Lower lobe of right lung (tissue), 2 donors: ENCODE measurements around the gene LARP1. TPM values are rescaled to one million over a fixed set of nuclear protein-coding genes. Genes with fewer than 3 reads are reported as not detected.

Experiments used
- ATAC-seq, 2 donors: fragments of 200-7000 bp; cut with Tn5 transposase; one replicate each; pipeline ENCODE4 v1.9.1; 2020 to 2022; ENCODE audit warnings: mild to moderate bottlenecking in 2 of 2, moderate library complexity in 2 of 2
- DNase-seq: peaks from one replicate; pipeline ENCODE4 v3.0.0-alpha.2; 2020
- H3K27ac ChIP-seq: fragments of 200-600 bp; one replicate; pipeline ENCODE4 v1.8.0; 2022
- H3K27me3 ChIP-seq: fragments of 200-600 bp; one replicate; pipeline ENCODE4 v1.8.0; 2022; ENCODE audit warnings: low read depth
- H3K36me3 ChIP-seq: fragments of 200-600 bp; one replicate; pipeline ENCODE4 v1.8.0; 2022; ENCODE audit warnings: mild to moderate bottlenecking
- H3K4me1 ChIP-seq: fragments of 200-600 bp; one replicate; pipeline ENCODE4 v1.8.0; 2022
- H3K4me3 ChIP-seq: fragments of 200-600 bp; one replicate; pipeline ENCODE4 v1.8.0; 2022; ENCODE audit warnings: mild to moderate bottlenecking
- H3K9me3 ChIP-seq: fragments of 200-600 bp; one replicate; pipeline ENCODE4 v1.8.0; 2022
- CTCF ChIP-seq: fragments of 200-600 bp; IDR thresholded peaks from one replicate; pipeline ENCODE4 v1.8.0; 2022; ENCODE audit warnings: antibody characterized with exemption, mild to moderate bottlenecking
- intact Hi-C: fragments of 100-400 bp; cut with DNase I; formaldehyde crosslinking; loops from one replicate; pipeline ENCODE4 v1.11.0; 2022
- total RNA-seq: library from RNA; stranded (reverse); fragmentation: NEBNext Ultra II Directional; extraction: Animal tissue kit (Norgen Biotek cat#: 25700); gene quantifications from one replicate; pipeline ENCODE4 v1.2.1, GENCODE V29; 2021
- donor health status: DM: no; HTN: yes; CAD: no; lungs with severe emphysema.

LARP1 gene
- total RNA-seq, 1 donor from 2014 or later, result 143 TPM

GRCh38 chr5:154823605-154824004 lies 68.4 kb downstream of the LARP1 start:
- Histone ChIP-seq H3K4me1 (peaks cover 4% of the 10 kb centered on the region), H3K9me3 (no peaks in the 10 kb centered on the region), H3K27ac (no peak overlapping the region), H3K27me3 (no peaks in the 10 kb centered on the region), H3K4me3 (no peak overlapping the region), H3K36me3 (peaks cover 85% of the 10 kb centered on the region)
- ATAC-seq, result peak in 1 of 2 donors; percentile 13
- intact Hi-C loops, result no loop called here
- DNase-seq, result no peak
- no peak for TF ChIP-seq CTCF

- DNase-seq (no peak), ATAC-seq (no peak)
- intact Hi-C loops, result no loop called here
- Histone ChIP-seq H3K4me3 (no peak overlapping the region), H3K9me3 (no peaks in the 10 kb centered on the region), H3K4me1 (peaks cover 8% of the 10 kb centered on the region), H3K27ac (no peak overlapping the region), H3K27me3 (no peaks in the 10 kb centered on the region), H3K36me3 (peaks cover 86% of the 10 kb centered on the region)
- no peak for TF ChIP-seq CTCF
Measured at GRCh38 chr5:154824070-154824469, 68.9 kb downstream of the LARP1 start.

- no peaks in the 10 kb centered on the region for H3K27me3 ChIP-seq
- no peak for TF ChIP-seq CTCF
- peak overlapping the region; percentile 27 for H3K27ac ChIP-seq
- H3K4me1 ChIP-seq, result peaks cover 22% of the 10 kb centered on the region
- peak; percentile 67 to 80 for ATAC-seq
- H3K36me3 ChIP-seq, result peaks cover 66% of the 10 kb centered on the region
- H3K4me3 ChIP-seq, result no peak overlapping the region
- DNase-seq, result no peak
- H3K9me3 ChIP-seq, result no peaks in the 10 kb centered on the region
- intact Hi-C loops, result no loop called here
Measured at GRCh38 chr5:154829181-154829588, 74.0 kb downstream of the LARP1 start.

- ATAC-seq, result peak; percentile 81 to 83
- Histone ChIP-seq H3K27me3 (no peaks in the 10 kb centered on the region), H3K36me3 (peaks cover 60% of the 10 kb centered on the region), H3K9me3 (no peaks in the 10 kb centered on the region), H3K4me1 (peaks cover 25% of the 10 kb centered on the region), H3K4me3 (no peak overlapping the region), H3K27ac (no peak overlapping the region)
- no peak for TF ChIP-seq CTCF
- intact Hi-C loops, result no loop called here
- DNase-seq, result peak; percentile 52
Measured at GRCh38 chr5:154829589-154830218, 74.5 kb downstream of the LARP1 start.

GRCh38 chr5:154830219-154830595 lies 75.0 kb downstream of the LARP1 start:
- intact Hi-C loops, result no loop called here
- Histone ChIP-seq H3K4me3 (no peak overlapping the region), H3K4me1 (peaks cover 30% of the 10 kb centered on the region), H3K27ac (no peak overlapping the region), H3K27me3 (no peaks in the 10 kb centered on the region), H3K36me3 (peaks cover 56% of the 10 kb centered on the region), H3K9me3 (no peaks in the 10 kb centered on the region)
- no peak for DNase-seq
- no peak for ATAC-seq
- TF ChIP-seq CTCF, result no peak
